HUES6 (cell line): Measurements from ENCODE around the gene ANKRD39.

Experiments
- H3K27ac ChIP-seq: 2 replicates; pipeline ENCODE4 v1.7.0; 2013; ENCODE audit warnings: low read depth, mild to moderate bottlenecking, low read length, inconsistent platforms
- H3K27me3 ChIP-seq: 2 replicates; pipeline ENCODE4 v1.6.1; 2013; ENCODE audit warnings: low read length; ENCODE audit not compliant: control insufficient read depth, insufficient read depth
- H3K36me3 ChIP-seq: 2 replicates; pipeline ENCODE4 v1.6.1; 2013; ENCODE audit warnings: low read length; ENCODE audit not compliant: control insufficient read depth, insufficient read depth
- H3K4me1 ChIP-seq: 2 replicates; pipeline ENCODE4 v1.6.1; 2013; ENCODE audit warnings: low read length; ENCODE audit not compliant: control insufficient read depth, insufficient read depth
- H3K4me3 ChIP-seq: 2 replicates; pipeline ENCODE4 v1.5.1; 2013; ENCODE audit warnings: low read depth, low read length
- H3K9ac ChIP-seq: one replicate; pipeline ENCODE4 v1.6.1; 2013; ENCODE audit warnings: mild to moderate bottlenecking, low read length
- H3K9me3 ChIP-seq: 2 replicates; pipeline ENCODE4 v1.6.1; 2013; ENCODE audit warnings: low read depth, low read length; ENCODE audit not compliant: control insufficient read depth, insufficient read depth

The ANKRD39 gene

GRCh38 chr2:96878171-96878570 is 20.4 kb upstream of the ANKRD39 start:
- Histone ChIP-seq H3K9me3 (no peaks in the 10 kb centered on the region), H3K4me3 (no peak overlapping the region)

GRCh38 chr2:96877631-96878092 is 19.8 kb upstream of the ANKRD39 start:
- no peaks in the 10 kb centered on the region for H3K36me3 ChIP-seq
- no peaks in the 10 kb centered on the region for H3K9me3 ChIP-seq
- no peak overlapping the region for H3K9ac ChIP-seq
- H3K27ac ChIP-seq = no peak overlapping the region
- no peaks in the 10 kb centered on the region for H3K27me3 ChIP-seq
- H3K4me3 ChIP-seq = no peak overlapping the region
- H3K4me1 ChIP-seq = peaks cover 82% of the 10 kb centered on the region

More at GRCh38 chr2:96878171-96878570, 20.4 kb upstream of the ANKRD39 start:
- Histone ChIP-seq H3K4me1 (peaks cover 82% of the 10 kb centered on the region), H3K9ac (no peak overlapping the region), H3K36me3 (no peaks in the 10 kb centered on the region), H3K27ac (no peak overlapping the region), H3K27me3 (no peaks in the 10 kb centered on the region)

GRCh38 chr2:96877042-96877451 is 19.2 kb upstream of the ANKRD39 start:
- Histone ChIP-seq H3K36me3 (no peaks in the 10 kb centered on the region), H3K4me3 (no peak overlapping the region), H3K9ac (no peak overlapping the region), H3K27me3 (no peaks in the 10 kb centered on the region), H3K4me1 (peaks cover 78% of the 10 kb centered on the region), H3K9me3 (no peaks in the 10 kb centered on the region), H3K27ac (no peak overlapping the region)

GRCh38 chr2:96876269-96877041 is 18.6 kb upstream of the ANKRD39 start:
- peaks cover 73% of the 10 kb centered on the region for H3K4me1 ChIP-seq
- H3K27me3 ChIP-seq = no peaks in the 10 kb centered on the region
- H3K9me3 ChIP-seq = no peaks in the 10 kb centered on the region
- H3K36me3 ChIP-seq = no peaks in the 10 kb centered on the region
- no peak overlapping the region for H3K4me3 ChIP-seq
- H3K9ac ChIP-seq = peak overlapping the region; percentile 27
- no peak overlapping the region for H3K27ac ChIP-seq

- Histone ChIP-seq H3K9me3 (no peaks in the 10 kb centered on the region), H3K36me3 (no peaks in the 10 kb centered on the region), H3K4me1 (peaks cover 73% of the 10 kb centered on the region), H3K27ac (no peak overlapping the region), H3K4me3 (no peak overlapping the region), H3K9ac (peak overlapping the region; percentile 16), H3K27me3 (peaks cover 2% of the 10 kb centered on the region)
Measured at GRCh38 chr2:96875498-96876268, 17.9 kb upstream of the ANKRD39 start.

- no peaks in the 10 kb centered on the region for H3K9me3 ChIP-seq
- H3K27me3 ChIP-seq = peaks cover 5% of the 10 kb centered on the region
- peaks cover 67% of the 10 kb centered on the region for H3K4me1 ChIP-seq
- peak overlapping the region; percentile 16 for H3K9ac ChIP-seq
- H3K36me3 ChIP-seq = no peaks in the 10 kb centered on the region
- no peak overlapping the region for H3K27ac ChIP-seq
- no peak overlapping the region for H3K4me3 ChIP-seq
Measured at GRCh38 chr2:96874198-96874831, 16.5 kb upstream of the ANKRD39 start.

- Histone ChIP-seq H3K4me1 (peaks cover 66% of the 10 kb centered on the region), H3K27me3 (peaks cover 5% of the 10 kb centered on the region), H3K9me3 (no peaks in the 10 kb centered on the region), H3K9ac (no peak overlapping the region), H3K4me3 (no peak overlapping the region), H3K36me3 (no peaks in the 10 kb centered on the region), H3K27ac (no peak overlapping the region)
Measured at GRCh38 chr2:96873651-96874096, 15.9 kb upstream of the ANKRD39 start.

GRCh38 chr2:96872591-96873349 is 15.0 kb upstream of the ANKRD39 start:
- H3K9me3 ChIP-seq = no peaks in the 10 kb centered on the region
- no peak overlapping the region for H3K27ac ChIP-seq
- H3K4me1 ChIP-seq = peaks cover 62% of the 10 kb centered on the region
- peaks cover 5% of the 10 kb centered on the region for H3K27me3 ChIP-seq
- peaks cover under 1% of the 10 kb centered on the region; the same call in 1 of the 2 replicates for H3K36me3 ChIP-seq
- no peak overlapping the region for H3K9ac ChIP-seq
- H3K4me3 ChIP-seq = no peak overlapping the region

- peaks cover 5% of the 10 kb centered on the region for H3K27me3 ChIP-seq
- H3K36me3 ChIP-seq = peaks cover 20% of the 10 kb centered on the region
- 0 out of 2 replicates have a peak overlapping the region, but pooled peaks have one; percentile 56 for H3K27ac ChIP-seq
- peak overlapping the region; percentile 73 for H3K4me3 ChIP-seq
- H3K9ac ChIP-seq = peak overlapping the region; percentile 55
- no peaks in the 10 kb centered on the region for H3K9me3 ChIP-seq
- peaks cover 51% of the 10 kb centered on the region for H3K4me1 ChIP-seq
Measured at GRCh38 chr2:96870626-96871255, 12.9 kb upstream of the ANKRD39 start.
